ENCODE measurements around the gene CD38. TPM values are rescaled to one million over a fixed set of nuclear protein-coding genes. Genes with fewer than 3 reads are reported as not detected.

The CD38 gene
- total and polyA plus RNA-seq, 8 donors = 0.99 to 38.4 (median 1.7) TPM

- intact Hi-C loops (cut with DNase I) = loop anchor here in 1 of 2 donors (5.0 kb wide), 1 partner anchor 73 kb away; no protein-coding TSS in a partner anchor
- no peak overlapping the region for H3K4me3 ChIP-seq
Observed at GRCh38 chr4:15884666-15885065, 106.5 kb downstream of the CD38 start.

GRCh38 chr4:15885422-15885821, 107.3 kb downstream of the CD38 start:
- no peaks in the 10 kb centered on the region for H3K27me3 ChIP-seq
- TF ChIP-seq, protein P1, sequence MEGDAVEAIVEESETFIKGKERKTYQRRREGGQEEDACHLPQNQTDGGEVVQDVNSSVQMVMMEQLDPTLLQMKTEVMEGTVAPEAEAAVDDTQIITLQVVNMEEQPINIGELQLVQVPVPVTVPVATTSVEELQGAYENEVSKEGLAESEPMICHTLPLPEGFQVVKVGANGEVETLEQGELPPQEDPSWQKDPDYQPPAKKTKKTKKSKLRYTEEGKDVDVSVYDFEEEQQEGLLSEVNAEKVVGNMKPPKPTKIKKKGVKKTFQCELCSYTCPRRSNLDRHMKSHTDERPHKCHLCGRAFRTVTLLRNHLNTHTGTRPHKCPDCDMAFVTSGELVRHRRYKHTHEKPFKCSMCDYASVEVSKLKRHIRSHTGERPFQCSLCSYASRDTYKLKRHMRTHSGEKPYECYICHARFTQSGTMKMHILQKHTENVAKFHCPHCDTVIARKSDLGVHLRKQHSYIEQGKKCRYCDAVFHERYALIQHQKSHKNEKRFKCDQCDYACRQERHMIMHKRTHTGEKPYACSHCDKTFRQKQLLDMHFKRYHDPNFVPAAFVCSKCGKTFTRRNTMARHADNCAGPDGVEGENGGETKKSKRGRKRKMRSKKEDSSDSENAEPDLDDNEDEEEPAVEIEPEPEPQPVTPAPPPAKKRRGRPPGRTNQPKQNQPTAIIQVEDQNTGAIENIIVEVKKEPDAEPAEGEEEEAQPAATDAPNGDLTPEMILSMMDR (IDR thresholded peaks at IDR 0.05) = no peak

More at GRCh38 chr4:15884666-15885065, 106.5 kb downstream of the CD38 start:
- Histone ChIP-seq H3K27me3 (no peaks in the 10 kb centered on the region), H3K4me1 (no peaks in the 10 kb centered on the region), H3K36me3 (no peaks in the 10 kb centered on the region), H3K9me3 (no peaks in the 10 kb centered on the region), H3K27ac (no peak overlapping the region)
- TF ChIP-seq, protein P1 (IDR thresholded peaks at IDR 0.05) = no peak
- no peak for DNase-seq
- ATAC-seq = no peak

DNA sequence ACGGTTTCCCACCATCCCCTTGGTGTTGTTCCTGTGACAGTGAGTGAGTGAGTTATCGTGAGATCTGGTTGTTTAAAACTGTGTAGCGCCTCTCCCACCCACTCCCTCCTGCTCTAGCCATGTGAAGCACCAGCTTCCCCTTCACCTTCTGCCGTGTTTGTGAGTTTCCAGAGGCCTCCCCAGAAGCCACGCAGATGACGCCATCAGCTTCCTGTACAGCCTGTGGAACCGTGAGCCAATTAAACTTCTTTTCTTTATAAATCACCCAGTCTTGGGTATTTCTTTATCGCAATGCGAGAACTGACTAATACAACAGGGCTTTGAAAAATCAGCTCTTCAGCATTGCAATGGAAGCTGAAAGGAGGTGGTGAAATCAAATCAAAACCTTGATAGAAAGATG, 110.4 kb downstream of the CD38 start:
- intact Hi-C loops (cut with DNase I) = no loop called here
- no peak overlapping the region for H3K4me3 ChIP-seq
- H3K36me3 ChIP-seq = no peaks in the 10 kb centered on the region
- H3K9me3 ChIP-seq = no peaks in the 10 kb centered on the region
- ATAC-seq (no peak), DNase-seq (no peak)
- no peaks in the 10 kb centered on the region for H3K27me3 ChIP-seq
- TF ChIP-seq, protein P1 (IDR thresholded peaks at IDR 0.05) = no peak
- no peak overlapping the region for H3K27ac ChIP-seq
- H3K4me1 ChIP-seq = no peaks in the 10 kb centered on the region

More at GRCh38 chr4:15885422-15885821, 107.3 kb downstream of the CD38 start:
- Histone ChIP-seq H3K4me3 (no peak overlapping the region), H3K36me3 (no peaks in the 10 kb centered on the region), H3K9me3 (no peaks in the 10 kb centered on the region), H3K4me1 (no peaks in the 10 kb centered on the region), H3K27ac (no peak overlapping the region)
- ATAC-seq (no peak), DNase-seq (no peak)
- intact Hi-C loops (cut with DNase I) = no loop called here

DNA sequence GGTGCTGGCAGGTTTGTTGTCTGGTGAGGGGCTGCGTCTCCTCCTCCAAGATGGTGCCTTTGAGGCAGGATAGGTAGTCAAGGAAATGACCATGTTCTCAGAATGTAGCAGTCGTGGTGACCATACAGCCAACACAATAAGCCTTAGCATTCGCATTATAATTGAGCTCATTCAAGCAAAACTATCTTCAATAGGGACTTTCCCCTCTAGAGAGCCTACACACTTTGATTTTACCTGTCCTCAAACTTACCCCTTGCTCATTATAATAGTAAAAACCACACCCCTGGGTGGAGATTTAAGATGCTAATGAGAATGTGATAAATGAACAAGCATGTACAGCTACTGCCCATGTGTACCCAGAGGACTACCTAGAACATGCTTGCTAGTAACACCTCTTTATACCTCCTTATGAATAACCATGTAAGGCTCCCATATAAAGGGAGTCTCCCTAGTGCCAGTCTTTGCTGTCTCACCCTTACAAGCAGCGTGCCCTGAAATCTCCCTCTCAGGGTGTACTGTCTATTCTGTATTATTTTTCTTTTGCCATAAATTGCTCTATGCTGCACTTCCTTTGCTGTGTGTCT, 112.2 kb downstream of the CD38 start:
- Histone ChIP-seq H3K9me3 (no peaks in the 10 kb centered on the region), H3K4me1 (no peaks in the 10 kb centered on the region), H3K27ac (no peak overlapping the region), H3K36me3 (no peaks in the 10 kb centered on the region), H3K4me3 (no peak overlapping the region), H3K27me3 (no peaks in the 10 kb centered on the region)
- no peak for DNase-seq
- TF ChIP-seq, protein P1 (IDR thresholded peaks at IDR 0.05) = no peak
- intact Hi-C loops (cut with DNase I) = no loop called here
- no peak for ATAC-seq

GRCh38 chr4:15891312-15891711, 113.2 kb downstream of the CD38 start:
- Histone ChIP-seq H3K27me3 (no peaks in the 10 kb centered on the region), H3K9me3 (no peaks in the 10 kb centered on the region), H3K36me3 (no peaks in the 10 kb centered on the region), H3K27ac (no peak overlapping the region), H3K4me1 (no peaks in the 10 kb centered on the region), H3K4me3 (no peak overlapping the region)
- DNase-seq (no peak), ATAC-seq (no peak)
- intact Hi-C loops (cut with DNase I) = no loop called here
- TF ChIP-seq, protein P1 (IDR thresholded peaks at IDR 0.05) = no peak

All from left lung (tissue), 10 donors.